ENCODE data around the gene CETN3. TPM values are rescaled to one million over a fixed set of nuclear protein-coding genes. Genes with fewer than 3 reads are reported as not detected.

The CETN3 gene
- total RNA-seq, 1 experiment from 2014 or later = 42.2 TPM

DNA sequence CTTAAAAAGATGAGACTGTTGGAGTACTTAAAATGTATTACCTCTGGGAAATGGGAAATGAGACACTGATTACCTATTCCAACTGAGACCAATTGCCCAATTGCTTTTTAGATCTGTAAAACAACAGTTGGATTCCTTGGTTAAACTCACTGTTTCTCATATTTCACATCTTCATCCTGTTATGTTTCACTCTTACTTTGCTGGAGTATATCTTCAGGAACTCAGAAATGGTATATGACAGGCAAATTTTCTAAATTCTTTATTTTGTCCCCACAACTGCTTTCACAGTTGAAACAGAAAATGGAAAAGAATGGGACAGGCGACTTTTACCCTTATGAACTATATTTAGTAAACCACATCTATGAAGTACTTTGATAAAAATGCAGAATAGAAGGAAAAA, 8.7 kb upstream of the CETN3 start (continued):
- TF ChIP-seq, protein P1, sequence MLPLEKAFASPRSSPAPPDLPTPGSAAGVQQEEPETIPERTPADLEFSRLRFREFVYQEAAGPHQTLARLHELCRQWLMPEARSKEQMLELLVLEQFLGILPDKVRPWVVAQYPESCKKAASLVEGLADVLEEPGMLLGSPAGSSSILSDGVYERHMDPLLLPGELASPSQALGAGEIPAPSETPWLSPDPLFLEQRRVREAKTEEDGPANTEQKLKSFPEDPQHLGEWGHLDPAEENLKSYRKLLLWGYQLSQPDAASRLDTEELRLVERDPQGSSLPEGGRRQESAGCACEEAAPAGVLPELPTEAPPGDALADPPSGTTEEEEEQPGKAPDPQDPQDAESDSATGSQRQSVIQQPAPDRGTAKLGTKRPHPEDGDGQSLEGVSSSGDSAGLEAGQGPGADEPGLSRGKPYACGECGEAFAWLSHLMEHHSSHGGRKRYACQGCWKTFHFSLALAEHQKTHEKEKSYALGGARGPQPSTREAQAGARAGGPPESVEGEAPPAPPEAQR (CRISPR knock-in tag; IDR thresholded peaks at IDR 0.05) = no peak
- TF ChIP-seq IRF2 (CRISPR knock-in tag; IDR thresholded peaks at IDR 0.05; ENCODE audit: borderline replicate concordance, low read depth) (no peak), TCF7 (CRISPR knock-in tag; IDR thresholded peaks at IDR 0.05; ENCODE audit: low read depth) (no peak), TEAD4 (CRISPR knock-in tag; IDR thresholded peaks at IDR 0.05) (no peak), SOX15 (CRISPR knock-in tag; IDR thresholded peaks at IDR 0.05) (no peak), ZNF671 (CRISPR knock-in tag; IDR thresholded peaks at IDR 0.05) (no peak), CREB1 (CRISPR knock-in tag; IDR thresholded peaks at IDR 0.05) (no peak), GRHL2 (CRISPR knock-in tag; IDR thresholded peaks at IDR 0.05; ENCODE audit: insufficient replicate concordance, severe bottlenecking) (no peak), ZNF416 (CRISPR knock-in tag; IDR thresholded peaks at IDR 0.05) (no peak), ZNF232 (CRISPR knock-in tag; IDR thresholded peaks at IDR 0.05) (no peak)
- TF ChIP-seq, protein P2, sequence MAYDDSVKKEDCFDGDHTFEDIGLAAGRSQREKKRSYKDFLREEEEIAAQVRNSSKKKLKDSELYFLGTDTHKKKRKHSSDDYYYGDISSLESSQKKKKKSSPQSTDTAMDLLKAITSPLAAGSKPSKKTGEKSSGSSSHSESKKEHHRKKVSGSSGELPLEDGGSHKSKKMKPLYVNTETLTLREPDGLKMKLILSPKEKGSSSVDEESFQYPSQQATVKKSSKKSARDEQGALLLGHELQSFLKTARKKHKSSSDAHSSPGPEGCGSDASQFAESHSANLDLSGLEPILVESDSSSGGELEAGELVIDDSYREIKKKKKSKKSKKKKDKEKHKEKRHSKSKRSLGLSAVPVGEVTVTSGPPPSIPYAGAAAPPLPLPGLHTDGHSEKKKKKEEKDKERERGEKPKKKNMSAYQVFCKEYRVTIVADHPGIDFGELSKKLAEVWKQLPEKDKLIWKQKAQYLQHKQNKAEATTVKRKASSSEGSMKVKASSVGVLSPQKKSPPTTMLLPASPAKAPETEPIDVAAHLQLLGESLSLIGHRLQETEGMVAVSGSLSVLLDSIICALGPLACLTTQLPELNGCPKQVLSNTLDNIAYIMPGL (CRISPR knock-in tag; IDR thresholded peaks at IDR 0.05) = no peak

DNA sequence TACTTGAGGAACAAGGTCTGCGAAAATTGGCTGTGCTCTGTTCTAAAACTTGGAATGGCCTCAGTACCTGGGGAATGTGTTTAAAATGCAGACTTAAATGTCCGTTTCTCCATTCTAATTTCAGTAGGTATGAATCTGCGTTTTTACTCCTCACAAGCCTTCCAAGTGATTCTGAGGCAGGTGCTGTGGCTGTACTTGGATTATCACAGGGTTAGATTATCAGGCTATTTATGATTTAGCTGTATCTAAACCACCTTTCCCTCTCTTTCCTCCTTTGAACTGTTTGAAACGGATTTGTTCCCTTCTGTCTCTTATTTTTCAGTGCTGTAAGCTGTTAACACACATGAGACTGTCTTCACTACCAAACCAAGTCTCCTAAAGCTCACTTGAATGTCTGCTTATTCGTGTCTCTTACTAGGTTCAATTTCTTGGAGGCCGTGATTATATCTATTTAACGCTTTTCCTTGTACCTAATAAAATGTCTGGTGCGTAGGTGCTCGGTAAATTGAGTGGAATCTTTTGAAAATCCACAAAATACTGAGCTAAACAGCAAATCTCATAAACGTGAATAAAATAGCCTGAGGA, 714 bp upstream of the CETN3 start:
- ChIA-PET POLR2A (interaction anchor here (0.6 to 1.5 kb wide), 13 partner anchors 9 to 1527 kb away, joined by 3 to 10 read pairs (median 3); partner anchors contain the start of genes ARRDC3, MBLAC2, MEF2C and POLR3G), CTCF (interaction anchor here (0.7 to 1.9 kb wide), 5 partner anchors 11 to 373 kb away, joined by 3 to 10 read pairs (median 3); partner anchors contain the start of genes MBLAC2 and POLR3G)
- Mint-ChIP-seq H3K27me3 (ENCODE audit: low read depth) (no peaks in the 10 kb centered on the region; the same call in 1 of the 2 replicates), H3K27ac (no peak overlapping the region), H3K36me3 (peaks cover 1% of the 10 kb centered on the region), H3K9me3 (no peaks in the 10 kb centered on the region; the same call in 1 of the 2 replicates), H3K4me1 (peaks cover 15% of the 10 kb centered on the region), H3K4me3 (no peak overlapping the region)
- ATAC-seq (no peak), DNase-seq (ENCODE audit: low spot score) (no peak)
- TF ChIP-seq TEAD4 (CRISPR knock-in tag; IDR thresholded peaks at IDR 0.05) = no peak
- TF ChIP-seq, protein P3, sequence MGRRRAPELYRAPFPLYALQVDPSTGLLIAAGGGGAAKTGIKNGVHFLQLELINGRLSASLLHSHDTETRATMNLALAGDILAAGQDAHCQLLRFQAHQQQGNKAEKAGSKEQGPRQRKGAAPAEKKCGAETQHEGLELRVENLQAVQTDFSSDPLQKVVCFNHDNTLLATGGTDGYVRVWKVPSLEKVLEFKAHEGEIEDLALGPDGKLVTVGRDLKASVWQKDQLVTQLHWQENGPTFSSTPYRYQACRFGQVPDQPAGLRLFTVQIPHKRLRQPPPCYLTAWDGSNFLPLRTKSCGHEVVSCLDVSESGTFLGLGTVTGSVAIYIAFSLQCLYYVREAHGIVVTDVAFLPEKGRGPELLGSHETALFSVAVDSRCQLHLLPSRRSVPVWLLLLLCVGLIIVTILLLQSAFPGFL (CRISPR knock-in tag; IDR thresholded peaks at IDR 0.05; ENCODE audit: borderline replicate concordance) = 0 out of 2 replicates have a peak, but pooled peaks have one; percentile 66

DNA sequence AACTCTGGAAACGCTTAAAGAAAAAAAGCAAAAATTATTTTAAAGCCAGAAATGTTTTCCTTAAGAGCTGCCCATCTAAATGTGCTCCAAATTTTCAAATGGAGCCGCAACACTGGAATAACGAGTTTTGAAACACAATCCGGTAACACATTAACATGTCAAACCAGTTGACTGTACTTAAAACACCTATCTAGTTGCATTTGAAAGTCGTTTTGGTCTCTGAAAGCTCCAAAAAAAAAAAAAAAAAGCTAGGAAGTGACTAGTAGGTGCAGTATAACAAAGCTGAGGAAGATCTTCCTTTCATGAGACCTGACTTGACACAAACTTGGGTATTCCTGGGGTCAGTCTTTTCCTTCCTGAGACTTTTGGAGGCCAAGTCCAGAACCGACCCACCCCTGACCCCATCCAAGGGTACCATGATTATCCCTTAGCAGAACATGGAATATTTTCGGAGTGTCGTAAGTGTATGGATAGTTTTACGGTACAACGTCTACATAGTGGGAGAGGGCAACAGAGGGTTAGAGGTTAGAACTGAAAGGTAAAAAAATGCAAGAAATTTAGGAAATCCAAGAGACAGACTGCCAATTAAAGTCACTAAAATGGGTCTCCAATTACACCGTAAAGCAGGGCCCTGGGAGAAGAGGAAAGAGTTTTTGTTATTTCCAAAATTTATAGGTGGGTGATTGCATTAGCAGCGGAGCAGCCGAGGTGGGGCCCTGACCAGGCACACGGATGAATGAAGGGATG, 812 bp downstream of the CETN3 start:
- H3K36me3 Mint-ChIP-seq = peaks cover 8% of the 10 kb centered on the region
- peak; percentile 2 for ATAC-seq
- no peak for DNase-seq (ENCODE audit: low spot score)
- peaks cover 19% of the 10 kb centered on the region for H3K4me1 Mint-ChIP-seq
- no peaks in the 10 kb centered on the region for H3K9me3 Mint-ChIP-seq
- POLR2A ChIA-PET = interaction anchor here (0.6 to 1.5 kb wide), 3 partner anchors 13 to 972 kb away, joined by 3 to 7 read pairs (median 7); no protein-coding TSS in a partner anchor
- no peak overlapping the region for H3K27ac Mint-ChIP-seq
- no peak overlapping the region for H3K4me3 Mint-ChIP-seq
- TF ChIP-seq, protein P4, sequence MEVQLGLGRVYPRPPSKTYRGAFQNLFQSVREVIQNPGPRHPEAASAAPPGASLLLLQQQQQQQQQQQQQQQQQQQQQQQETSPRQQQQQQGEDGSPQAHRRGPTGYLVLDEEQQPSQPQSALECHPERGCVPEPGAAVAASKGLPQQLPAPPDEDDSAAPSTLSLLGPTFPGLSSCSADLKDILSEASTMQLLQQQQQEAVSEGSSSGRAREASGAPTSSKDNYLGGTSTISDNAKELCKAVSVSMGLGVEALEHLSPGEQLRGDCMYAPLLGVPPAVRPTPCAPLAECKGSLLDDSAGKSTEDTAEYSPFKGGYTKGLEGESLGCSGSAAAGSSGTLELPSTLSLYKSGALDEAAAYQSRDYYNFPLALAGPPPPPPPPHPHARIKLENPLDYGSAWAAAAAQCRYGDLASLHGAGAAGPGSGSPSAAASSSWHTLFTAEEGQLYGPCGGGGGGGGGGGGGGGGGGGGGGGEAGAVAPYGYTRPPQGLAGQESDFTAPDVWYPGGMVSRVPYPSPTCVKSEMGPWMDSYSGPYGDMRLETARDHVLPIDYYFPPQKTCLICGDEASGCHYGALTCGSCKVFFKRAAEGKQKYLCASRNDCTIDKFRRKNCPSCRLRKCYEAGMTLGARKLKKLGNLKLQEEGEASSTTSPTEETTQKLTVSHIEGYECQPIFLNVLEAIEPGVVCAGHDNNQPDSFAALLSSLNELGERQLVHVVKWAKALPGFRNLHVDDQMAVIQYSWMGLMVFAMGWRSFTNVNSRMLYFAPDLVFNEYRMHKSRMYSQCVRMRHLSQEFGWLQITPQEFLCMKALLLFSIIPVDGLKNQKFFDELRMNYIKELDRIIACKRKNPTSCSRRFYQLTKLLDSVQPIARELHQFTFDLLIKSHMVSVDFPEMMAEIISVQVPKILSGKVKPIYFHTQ (CRISPR knock-in tag; IDR thresholded peaks at IDR 0.05) = no peak
- TF ChIP-seq, protein P2 (CRISPR knock-in tag; IDR thresholded peaks at IDR 0.05) = 0 out of 2 replicates have a peak, but pooled peaks have one; percentile 4
- CTCF ChIA-PET = interaction anchor here (1.0 to 1.4 kb wide), 2 partner anchors 18 to 78 kb away, joined by 3 read pairs; no protein-coding TSS in a partner anchor
- no peaks in the 10 kb centered on the region for H3K27me3 Mint-ChIP-seq (ENCODE audit: low read depth)

Data from WTC11 (cell line).